ENCODE results near the gene FAM53B. TPM values are rescaled to one million over a fixed set of nuclear protein-coding genes. Genes with fewer than 3 reads are reported as not detected.

Gene FAM53B
- total RNA-seq, 2 experiments from 2014 or later: 33.5 to 45.5 TPM

- H3K27ac Mint-ChIP-seq: peak overlapping the region; percentile 78
- no peaks in the 10 kb centered on the region for H3K9me3 Mint-ChIP-seq (ENCODE audit: low read depth)
- no peak overlapping the region for H3K4me3 Mint-ChIP-seq
- DNase-seq (no peak), ATAC-seq (peak; percentile 13)
- no peaks in the 10 kb centered on the region for H3K27me3 Mint-ChIP-seq
- peaks cover 60% of the 10 kb centered on the region for H3K4me1 Mint-ChIP-seq
- H3K36me3 Mint-ChIP-seq: peaks cover 16% of the 10 kb centered on the region
- CTCF ChIA-PET: interaction anchor here (0.5 to 3.3 kb wide), 12 partner anchors 17 to 69 kb away, joined by 3 to 30 read pairs (median 5); no protein-coding TSS in a partner anchor
Observed at GRCh38 chr10:124672181-124672638, 72.0 kb downstream of the FAM53B start.

- CTCF ChIA-PET: interaction anchor here (0.5 to 3.3 kb wide), 13 partner anchors 19 to 70 kb away, joined by 3 to 30 read pairs (median 3); no protein-coding TSS in a partner anchor
- DNase-seq (no peak), ATAC-seq (peak; percentile 54)
- H3K4me3 Mint-ChIP-seq: no peak overlapping the region
- H3K27me3 Mint-ChIP-seq: no peaks in the 10 kb centered on the region
- peaks cover 54% of the 10 kb centered on the region for H3K4me1 Mint-ChIP-seq
- H3K9me3 Mint-ChIP-seq (ENCODE audit: low read depth): no peaks in the 10 kb centered on the region
- peaks cover 12% of the 10 kb centered on the region for H3K36me3 Mint-ChIP-seq
- H3K27ac Mint-ChIP-seq: peak overlapping the region; percentile 78
Observed at GRCh38 chr10:124671486-124672075, 72.6 kb downstream of the FAM53B start.

- Mint-ChIP-seq H3K4me1 (peaks cover 49% of the 10 kb centered on the region), H3K9me3 (ENCODE audit: low read depth) (no peaks in the 10 kb centered on the region), H3K4me3 (no peak overlapping the region), H3K27me3 (no peaks in the 10 kb centered on the region), H3K36me3 (peaks cover 11% of the 10 kb centered on the region), H3K27ac (peak overlapping the region; percentile 78)
- CTCF ChIA-PET: interaction anchor here (0.9 to 3.3 kb wide), 11 partner anchors 20 to 75 kb away, joined by 3 to 30 read pairs (median 3); no protein-coding TSS in a partner anchor
- no peak for ATAC-seq
- DNase-seq: no peak
Observed at GRCh38 chr10:124670849-124671248, 73.3 kb downstream of the FAM53B start.

- Mint-ChIP-seq H3K4me1 (peaks cover 45% of the 10 kb centered on the region), H3K9me3 (ENCODE audit: low read depth) (no peaks in the 10 kb centered on the region), H3K36me3 (peaks cover 9% of the 10 kb centered on the region), H3K4me3 (no peak overlapping the region), H3K27me3 (no peaks in the 10 kb centered on the region), H3K27ac (peak overlapping the region; percentile 78)
- DNase-seq (no peak), ATAC-seq (no peak)
- CTCF ChIA-PET: interaction anchor here (0.9 to 3.3 kb wide), 5 partner anchors 20 to 75 kb away, joined by 3 to 30 read pairs (median 4); no protein-coding TSS in a partner anchor
Observed at GRCh38 chr10:124669824-124670654, 74.1 kb downstream of the FAM53B start.

GRCh38 chr10:124669141-124669823, 74.9 kb downstream of the FAM53B start:
- H3K4me3 Mint-ChIP-seq: no peak overlapping the region
- H3K4me1 Mint-ChIP-seq: peaks cover 43% of the 10 kb centered on the region
- CTCF ChIA-PET: no interaction called here
- H3K27ac Mint-ChIP-seq: no peak overlapping the region
- H3K36me3 Mint-ChIP-seq: peaks cover 7% of the 10 kb centered on the region
- H3K9me3 Mint-ChIP-seq (ENCODE audit: low read depth): no peaks in the 10 kb centered on the region
- no peak for DNase-seq
- ATAC-seq: no peak
- no peaks in the 10 kb centered on the region for H3K27me3 Mint-ChIP-seq

GRCh38 chr10:124668517-124669051, 75.6 kb downstream of the FAM53B start:
- Mint-ChIP-seq H3K4me1 (peaks cover 43% of the 10 kb centered on the region), H3K27me3 (no peaks in the 10 kb centered on the region), H3K36me3 (peaks cover 5% of the 10 kb centered on the region), H3K9me3 (ENCODE audit: low read depth) (no peaks in the 10 kb centered on the region), H3K4me3 (no peak overlapping the region), H3K27ac (no peak overlapping the region)
- DNase-seq (no peak), ATAC-seq (no peak)
- CTCF ChIA-PET: interaction anchor here (1.3 kb wide), 1 partner anchor 72 kb away, joined by 3 read pairs; no protein-coding TSS in a partner anchor

- no peak overlapping the region for H3K27ac Mint-ChIP-seq
- H3K4me1 Mint-ChIP-seq: peaks cover 36% of the 10 kb centered on the region
- H3K4me3 Mint-ChIP-seq: no peak overlapping the region
- CTCF ChIA-PET: interaction anchor here (1.3 kb wide), 1 partner anchor 73 kb away, joined by 3 read pairs; no protein-coding TSS in a partner anchor
- no peaks in the 10 kb centered on the region for H3K9me3 Mint-ChIP-seq (ENCODE audit: low read depth)
- H3K27me3 Mint-ChIP-seq: no peaks in the 10 kb centered on the region
- ATAC-seq: no peak
- no peak for DNase-seq
- H3K36me3 Mint-ChIP-seq: peaks cover 7% of the 10 kb centered on the region
Observed at GRCh38 chr10:124667425-124668345, 76.5 kb downstream of the FAM53B start.

- H3K27ac Mint-ChIP-seq: no peak overlapping the region
- H3K9me3 Mint-ChIP-seq (ENCODE audit: low read depth): no peaks in the 10 kb centered on the region
- ATAC-seq (no peak), DNase-seq (no peak)
- H3K36me3 Mint-ChIP-seq: peaks cover 5% of the 10 kb centered on the region
- no peak overlapping the region for H3K4me3 Mint-ChIP-seq
- peaks cover 24% of the 10 kb centered on the region for H3K4me1 Mint-ChIP-seq
- no peaks in the 10 kb centered on the region for H3K27me3 Mint-ChIP-seq
- CTCF ChIA-PET: no interaction called here
Observed at GRCh38 chr10:124666494-124666893, 77.7 kb downstream of the FAM53B start.

- Mint-ChIP-seq H3K27ac (no peak overlapping the region), H3K27me3 (no peaks in the 10 kb centered on the region), H3K9me3 (ENCODE audit: low read depth) (no peaks in the 10 kb centered on the region), H3K4me3 (no peak overlapping the region), H3K4me1 (peaks cover 21% of the 10 kb centered on the region), H3K36me3 (peaks cover 5% of the 10 kb centered on the region)
- ATAC-seq (no peak), DNase-seq (no peak)
- CTCF ChIA-PET: interaction anchor here (1.0 kb wide), 1 partner anchor 17 kb away, joined by 3 read pairs; no protein-coding TSS in a partner anchor
Observed at GRCh38 chr10:124665980-124666379, 78.2 kb downstream of the FAM53B start.

- H3K4me1 Mint-ChIP-seq: peaks cover 18% of the 10 kb centered on the region
- H3K9me3 Mint-ChIP-seq (ENCODE audit: low read depth): no peaks in the 10 kb centered on the region
- no peaks in the 10 kb centered on the region for H3K27me3 Mint-ChIP-seq
- CTCF ChIA-PET: interaction anchor here (1.0 kb wide), 1 partner anchor 17 kb away, joined by 3 read pairs; no protein-coding TSS in a partner anchor
- no peak overlapping the region for H3K27ac Mint-ChIP-seq
- no peak for DNase-seq
- no peak overlapping the region for H3K4me3 Mint-ChIP-seq
- no peak for ATAC-seq
- H3K36me3 Mint-ChIP-seq: peaks cover 5% of the 10 kb centered on the region
Observed at GRCh38 chr10:124665558-124665957, 78.6 kb downstream of the FAM53B start.

- Mint-ChIP-seq H3K27me3 (no peaks in the 10 kb centered on the region), H3K36me3 (peaks cover 3% of the 10 kb centered on the region), H3K4me3 (no peak overlapping the region), H3K27ac (no peak overlapping the region), H3K4me1 (peaks cover 19% of the 10 kb centered on the region), H3K9me3 (ENCODE audit: low read depth) (no peaks in the 10 kb centered on the region)
- ATAC-seq (no peak), DNase-seq (no peak)
- CTCF ChIA-PET: interaction anchor here (1.0 to 1.3 kb wide), 2 partner anchors 17 to 104 kb away, joined by 3 read pairs; no protein-coding TSS in a partner anchor
Observed at GRCh38 chr10:124665091-124665490, 79.1 kb downstream of the FAM53B start.

- no peaks in the 10 kb centered on the region for H3K27me3 Mint-ChIP-seq
- no peak for ATAC-seq
- CTCF ChIA-PET: interaction anchor here (0.8 to 1.3 kb wide), 4 partner anchors 9 to 103 kb away, joined by 3 to 4 read pairs (median 4); no protein-coding TSS in a partner anchor
- peaks cover 3% of the 10 kb centered on the region for H3K36me3 Mint-ChIP-seq
- no peaks in the 10 kb centered on the region for H3K9me3 Mint-ChIP-seq (ENCODE audit: low read depth)
- no peak overlapping the region for H3K27ac Mint-ChIP-seq
- no peak overlapping the region for H3K4me3 Mint-ChIP-seq
- DNase-seq: no peak
- peaks cover 29% of the 10 kb centered on the region for H3K4me1 Mint-ChIP-seq
Observed at GRCh38 chr10:124663766-124664360, 80.3 kb downstream of the FAM53B start.

Measured in activated CD8-positive, alpha-beta memory T cell treated with anti-CD3 and anti-CD28 coated beads, Interleukin-2, amount 10 ng/mL, durations not matched to agents 7 days and 5 days (primary cell).